ENCODE measurements around the gene CANX.

The CANX gene

DNA sequence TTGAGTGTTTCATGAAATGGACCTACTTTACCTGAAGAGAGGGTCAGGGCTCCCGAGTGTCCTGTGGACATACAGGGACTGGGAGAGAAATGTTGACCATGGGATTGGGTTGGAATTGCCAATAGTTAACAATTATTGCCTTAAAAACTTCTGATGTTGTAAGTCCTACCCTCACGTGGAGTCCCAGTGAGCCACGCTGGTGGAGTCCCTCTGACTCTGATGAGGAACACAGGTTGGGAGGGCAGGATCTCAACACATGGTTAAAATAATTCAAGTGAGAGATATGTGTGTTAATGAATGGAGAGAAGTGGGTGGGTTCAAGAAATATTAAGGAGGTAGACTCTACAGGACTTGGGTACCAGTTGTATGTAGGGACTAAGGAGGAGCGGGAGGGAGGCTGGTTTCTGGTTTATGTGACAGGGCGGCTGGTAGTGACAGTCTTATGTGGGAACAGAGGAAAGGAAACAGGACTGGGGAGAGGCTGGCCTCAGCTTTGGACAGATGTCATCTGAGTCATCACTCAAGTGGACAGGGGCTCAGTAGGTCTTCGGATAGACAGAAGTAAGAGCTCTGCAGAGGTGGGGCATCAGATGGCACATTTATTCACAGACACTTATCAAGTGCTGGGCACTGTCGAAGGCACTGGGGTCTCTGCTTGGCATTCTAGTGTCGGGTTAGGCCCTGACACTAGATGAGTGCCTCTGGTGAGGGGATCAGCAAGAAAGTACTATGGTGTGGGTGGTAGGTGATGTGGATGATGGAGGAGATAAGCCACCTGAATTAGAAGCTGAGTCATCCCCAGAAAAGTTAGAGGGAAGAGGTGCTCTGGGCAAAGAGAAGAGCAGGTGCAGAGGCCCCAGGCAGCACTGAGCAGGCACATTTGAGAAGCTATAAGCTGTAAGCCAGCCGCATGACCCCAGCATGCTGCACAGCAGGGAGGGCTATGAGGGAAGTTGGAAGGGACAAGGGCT is 61.1 kb downstream of the CANX start:
- no peak for DNase-seq

DNA sequence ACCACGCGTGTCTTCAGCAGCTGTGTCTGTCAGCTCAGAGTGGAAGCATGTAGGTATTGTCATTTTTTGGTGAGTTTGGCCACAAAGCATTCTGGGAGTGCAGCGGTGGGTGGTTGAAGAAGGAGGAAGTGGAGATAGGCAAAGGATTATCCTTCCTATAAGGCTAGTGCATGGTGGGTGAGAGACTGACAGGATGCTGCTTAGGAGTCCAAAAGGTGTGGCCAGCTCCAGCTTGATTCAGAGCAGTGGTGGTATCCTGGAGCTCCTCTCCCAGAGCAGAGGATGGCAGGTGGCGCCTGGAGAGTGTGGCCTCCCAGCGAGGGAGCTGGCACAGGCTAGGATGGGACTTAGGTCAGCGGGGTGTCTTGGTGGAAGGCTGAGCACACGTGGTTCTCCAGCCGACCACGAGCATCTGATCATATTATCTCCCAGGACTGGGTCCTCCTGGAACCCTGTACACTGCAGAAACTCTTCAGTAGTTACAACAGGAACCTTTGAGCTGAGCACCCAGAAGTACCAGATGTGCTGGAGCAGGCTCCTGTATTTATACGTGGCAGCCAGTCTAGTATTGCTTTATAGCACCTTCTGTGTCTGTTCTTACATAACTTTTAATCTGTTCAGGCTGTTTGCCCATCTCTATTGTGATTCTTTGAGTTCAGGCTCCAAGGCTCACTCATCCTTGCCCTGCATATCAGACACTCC is 63.5 kb downstream of the CANX start:
- DNase-seq, result no peak

DNA sequence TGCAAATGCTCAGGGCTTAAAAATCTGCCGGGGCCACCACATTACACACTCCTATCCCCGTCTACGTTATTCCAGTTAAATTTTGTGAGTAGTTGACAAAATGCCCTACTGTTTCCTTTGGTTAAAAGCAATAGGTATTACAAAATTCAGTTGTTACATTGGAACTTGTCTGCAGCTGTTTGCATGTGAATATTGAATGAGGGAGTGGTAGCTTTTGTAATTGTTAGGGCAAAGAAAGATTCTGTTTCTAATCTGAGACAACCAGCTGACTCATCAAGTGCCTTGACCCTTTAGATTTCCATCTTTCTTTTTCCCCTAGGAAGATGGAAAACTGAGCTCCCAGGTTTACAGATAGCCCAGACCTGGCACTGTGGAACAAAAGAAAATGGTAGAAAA is 64.0 kb downstream of the CANX start:
- no peak for DNase-seq

DNA sequence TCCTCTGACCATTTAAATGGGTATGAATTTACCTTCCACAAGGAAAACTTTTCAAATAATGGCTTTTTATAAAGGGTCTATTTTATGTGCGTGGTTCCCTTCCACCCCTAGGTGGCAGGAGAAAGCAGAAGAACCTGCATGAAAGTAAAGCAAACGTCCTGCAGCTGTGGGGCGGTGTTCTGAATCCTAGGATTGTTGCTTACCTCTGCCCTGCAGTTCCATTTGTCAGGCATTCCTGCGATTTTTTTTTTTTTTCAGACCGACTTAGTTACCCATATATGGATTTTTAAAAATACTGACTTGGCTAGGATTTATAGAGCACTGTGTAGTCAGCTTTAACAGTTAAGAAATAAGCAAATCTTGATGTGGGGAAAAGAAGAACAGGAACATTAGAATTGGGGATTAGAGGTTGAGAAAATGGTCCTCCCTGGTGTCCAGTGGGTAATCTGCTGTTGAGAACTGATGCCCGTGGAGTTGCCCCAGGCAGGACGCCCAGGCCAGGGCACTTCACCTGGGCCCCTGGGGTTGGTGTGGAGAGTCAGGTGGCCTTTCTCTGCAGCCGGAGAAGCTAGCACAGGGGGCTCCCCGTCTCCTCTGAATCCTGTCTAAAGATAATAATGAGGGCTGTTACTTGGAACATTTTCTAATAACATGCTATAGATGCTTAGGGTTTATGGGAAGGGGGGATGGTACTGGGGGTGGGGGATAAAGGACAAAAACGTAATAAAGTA is 64.6 kb downstream of the CANX start:
- peak; percentile 48 for DNase-seq

DNA sequence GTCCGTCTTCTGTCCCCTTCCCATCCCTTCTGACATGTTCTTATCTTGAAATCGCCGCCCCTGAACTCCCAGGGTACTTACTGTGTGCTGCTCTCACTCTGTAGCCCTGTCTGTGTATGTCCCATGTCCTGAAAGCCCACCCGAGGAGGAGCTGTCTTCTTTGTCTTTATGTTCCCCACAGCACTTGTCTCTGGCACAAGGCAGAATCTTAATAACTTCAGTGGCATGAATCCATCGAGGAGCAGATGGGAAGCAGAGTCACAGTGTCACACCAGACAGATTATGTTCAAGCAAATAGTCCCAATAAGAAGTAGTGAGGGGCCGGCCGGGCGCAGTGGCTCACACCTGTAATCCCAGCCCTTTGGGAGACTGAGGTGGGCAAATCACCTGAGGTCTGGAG is 65.3 kb downstream of the CANX start:
- DNase-seq, result no peak

DNA sequence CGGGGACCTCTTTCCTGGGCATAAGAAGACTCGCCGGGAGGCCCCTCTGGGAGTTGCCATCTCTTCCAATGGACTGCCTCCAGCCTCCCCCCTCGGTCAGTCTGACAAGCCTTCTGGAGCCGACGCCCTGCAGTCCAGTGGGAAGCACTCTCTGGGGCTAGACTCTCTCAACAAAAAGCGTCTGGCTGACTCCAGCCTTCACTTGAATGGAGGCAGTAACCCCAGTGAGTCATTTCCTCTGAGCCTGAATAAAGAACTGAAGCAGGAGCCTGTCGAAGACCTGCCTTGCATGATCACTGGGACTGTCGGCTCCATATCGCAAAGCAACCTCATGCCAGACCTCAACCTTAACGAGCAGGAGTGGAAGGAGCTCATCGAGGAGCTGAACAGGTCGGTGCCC is 66.6 kb downstream of the CANX start:
- DNase-seq, result no peak

DNA sequence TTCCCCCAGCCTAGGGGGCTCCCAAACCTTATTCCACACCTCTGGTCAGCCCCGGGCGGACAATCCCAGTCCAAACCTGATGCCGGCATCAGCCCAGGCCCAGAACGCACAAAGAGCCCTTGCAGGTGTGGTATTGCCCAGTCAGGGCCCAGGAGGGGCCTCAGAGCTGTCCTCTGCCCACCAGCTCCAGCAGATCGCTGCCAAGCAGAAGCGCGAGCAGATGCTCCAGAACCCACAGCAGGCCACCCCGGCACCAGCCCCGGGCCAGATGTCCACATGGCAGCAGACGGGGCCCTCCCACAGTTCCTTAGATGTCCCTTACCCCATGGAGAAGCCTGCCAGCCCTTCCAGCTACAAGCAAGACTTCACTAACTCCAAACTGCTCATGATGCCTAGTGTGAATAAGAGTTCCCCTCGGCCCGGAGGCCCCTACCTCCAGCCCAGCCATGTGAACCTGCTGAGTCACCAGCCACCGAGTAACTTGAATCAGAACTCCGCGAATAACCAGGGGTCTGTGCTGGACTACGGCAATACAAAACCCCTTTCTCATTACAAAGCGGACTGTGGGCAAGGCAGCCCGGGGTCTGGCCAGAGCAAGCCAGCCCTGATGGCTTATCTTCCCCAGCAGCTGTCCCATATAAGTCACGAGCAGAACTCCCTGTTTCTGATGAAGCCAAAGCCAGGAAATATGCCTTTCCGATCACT is 67.4 kb downstream of the CANX start:
- no peak for DNase-seq

DNA sequence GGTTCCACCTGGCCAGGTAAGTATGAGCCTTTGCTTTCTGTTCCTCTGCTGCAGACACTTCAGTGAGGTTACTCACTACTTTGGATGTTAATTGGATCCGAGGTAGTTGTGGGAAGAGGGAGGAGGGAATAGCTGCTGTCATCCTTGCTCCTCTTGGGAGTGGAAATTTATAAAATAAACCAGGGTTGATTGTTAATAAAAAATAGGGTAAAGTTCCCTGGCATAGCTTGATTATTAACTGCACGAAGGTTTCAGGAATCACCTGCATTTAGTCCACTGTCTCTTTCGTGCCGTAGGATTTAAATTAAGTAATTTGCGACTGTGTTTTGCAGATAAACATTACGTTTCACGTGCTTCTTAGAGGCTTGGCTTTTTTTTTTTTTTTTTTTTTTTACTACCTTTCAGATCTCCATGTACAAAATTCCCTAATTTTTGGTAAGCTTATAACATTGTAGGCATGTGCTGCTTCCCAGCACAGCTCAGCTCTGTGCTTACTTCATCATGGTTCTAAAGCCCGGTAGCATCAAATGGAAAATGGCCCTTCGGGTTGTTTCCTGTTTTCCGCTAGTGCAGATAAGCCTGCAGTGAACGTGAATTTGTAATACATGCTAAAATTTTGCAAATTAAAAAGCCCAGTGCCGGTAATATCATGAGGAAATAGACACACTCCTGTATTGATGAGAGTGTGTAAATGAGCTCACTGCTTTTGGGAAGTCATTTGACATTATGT is 68.1 kb downstream of the CANX start:
- DNase-seq, result no peak

DNA sequence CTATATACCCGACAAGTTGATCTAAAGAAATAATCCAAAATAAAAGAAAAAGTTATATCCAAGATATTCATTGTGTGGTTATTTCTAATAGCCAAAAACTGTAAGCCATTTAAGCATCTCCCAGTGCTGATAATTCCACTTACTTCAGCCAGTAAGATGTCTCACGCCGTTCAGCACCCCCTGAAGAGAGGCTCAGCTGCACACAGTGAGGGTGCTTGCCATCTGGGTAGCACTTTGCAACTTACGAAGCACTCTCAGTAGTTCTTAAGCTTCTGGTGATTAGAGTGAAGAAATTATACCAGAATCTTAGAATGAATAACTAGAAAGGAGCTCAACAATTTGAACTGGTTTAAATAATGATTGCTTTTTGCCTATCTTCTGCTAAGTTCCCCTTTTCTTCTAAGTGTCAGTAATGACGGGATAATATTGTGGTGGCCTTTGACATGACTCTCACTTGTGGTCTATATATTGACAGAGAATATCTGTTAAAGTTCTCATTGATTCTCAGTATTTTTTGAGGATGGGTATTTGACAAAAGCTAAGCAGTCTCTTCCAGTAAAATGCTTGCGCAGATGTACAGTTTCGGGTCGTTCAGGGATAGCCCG is 68.8 kb downstream of the CANX start:
- no peak for DNase-seq

DNA sequence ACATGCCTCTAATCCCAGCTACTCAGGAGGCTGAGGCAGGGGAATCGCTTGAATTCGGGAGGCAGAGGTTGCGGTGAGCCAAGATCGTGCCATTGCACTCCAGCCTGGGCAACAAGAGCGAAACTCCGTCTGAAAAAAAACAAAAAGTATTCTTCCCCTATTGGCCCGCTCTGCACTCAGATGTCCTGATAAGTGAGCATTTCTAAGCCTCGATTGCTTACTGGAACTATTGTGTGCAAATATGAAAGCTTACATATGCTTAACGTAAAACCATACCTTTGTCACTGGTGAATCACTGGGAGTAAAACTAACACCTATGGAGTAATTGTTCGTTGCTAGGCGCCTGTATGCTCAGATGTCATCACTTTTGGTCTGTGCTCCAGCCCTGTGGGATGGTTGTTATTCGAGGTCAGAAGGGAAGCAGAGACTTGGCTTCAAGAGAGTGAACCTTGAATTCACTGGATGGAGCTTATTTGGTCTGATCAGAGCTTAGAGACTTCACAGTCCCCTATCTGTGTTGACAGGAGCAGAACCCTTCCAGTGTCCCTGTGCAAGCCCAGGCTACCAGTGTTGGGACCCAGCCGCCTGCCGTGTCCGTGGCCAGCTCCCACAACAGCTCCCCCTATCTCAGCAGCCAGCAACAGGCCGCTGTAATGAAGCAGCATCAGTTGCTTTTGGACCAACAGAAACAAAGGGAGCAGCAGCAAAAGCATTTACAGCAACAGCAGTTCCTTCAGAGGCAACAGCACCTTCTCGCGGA is 69.7 kb downstream of the CANX start:
- DNase-seq, result no peak

DNA sequence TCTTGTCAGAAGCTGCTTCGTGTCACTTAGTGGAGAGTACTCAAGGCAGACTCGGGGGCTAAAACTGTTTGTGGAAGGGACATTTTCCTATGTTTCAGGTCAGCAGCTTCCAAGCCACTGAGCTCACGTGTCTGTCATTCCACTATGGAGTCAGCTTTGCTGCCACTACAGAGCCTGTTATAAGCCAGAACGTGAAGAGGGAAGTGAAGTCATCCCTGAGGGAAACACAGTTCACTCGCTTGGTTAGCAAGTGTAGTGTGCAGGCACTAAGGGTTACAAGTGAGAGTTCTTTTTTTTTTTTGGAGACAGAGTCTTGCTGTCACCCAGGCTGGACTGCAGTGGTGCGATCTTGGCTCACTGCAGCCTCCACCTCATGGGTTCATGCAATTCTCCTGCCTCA is 70.5 kb downstream of the CANX start:
- no peak for DNase-seq

DNA sequence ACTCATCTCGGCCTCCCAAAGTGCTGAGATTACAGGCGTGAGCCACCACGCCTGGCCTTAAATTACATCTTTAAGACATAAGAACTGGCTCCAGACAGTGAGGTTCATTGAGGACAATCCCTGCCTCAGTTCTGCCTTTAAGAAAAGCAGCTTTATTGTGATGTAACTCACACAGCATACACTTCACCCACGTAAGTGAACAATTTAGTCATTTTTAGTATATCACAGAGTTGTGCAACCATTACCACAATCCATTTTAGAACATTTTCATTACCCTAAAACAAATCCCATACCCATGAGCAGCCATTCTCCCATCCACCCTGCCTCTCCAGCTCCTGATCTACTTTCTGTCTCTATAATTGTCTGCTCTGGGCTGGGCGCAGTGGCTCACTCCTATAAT is 71.0 kb downstream of the CANX start:
- no peak for DNase-seq

DNA sequence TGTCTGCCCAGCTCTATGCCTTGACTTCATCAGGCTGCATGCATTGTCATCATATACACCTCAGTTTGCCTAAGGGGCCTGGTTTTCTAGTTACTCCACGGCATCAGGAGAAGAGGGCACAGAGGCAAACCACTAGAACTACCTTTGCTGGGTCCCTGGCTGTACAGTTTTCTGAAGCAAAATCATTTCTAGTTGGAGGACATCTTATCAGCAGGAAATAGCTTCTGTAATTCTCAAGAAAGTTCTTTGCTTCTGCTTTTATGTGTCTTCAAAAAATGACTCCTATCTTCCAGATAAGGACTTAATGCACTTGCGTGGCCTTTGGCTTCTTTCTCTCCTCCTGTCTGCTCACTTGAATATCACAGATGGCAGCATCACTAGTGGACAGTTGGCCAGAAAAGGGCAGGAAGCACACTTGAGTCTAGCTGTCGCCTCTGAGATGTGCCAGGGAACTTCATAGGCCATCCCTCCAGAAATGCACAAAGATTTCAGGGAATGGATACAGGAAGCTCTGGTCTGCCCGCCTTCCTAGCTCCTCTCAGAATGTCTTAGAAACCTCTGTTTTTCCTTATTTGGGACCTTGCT is 72.6 kb downstream of the CANX start:
- DNase-seq, result no peak

DNA sequence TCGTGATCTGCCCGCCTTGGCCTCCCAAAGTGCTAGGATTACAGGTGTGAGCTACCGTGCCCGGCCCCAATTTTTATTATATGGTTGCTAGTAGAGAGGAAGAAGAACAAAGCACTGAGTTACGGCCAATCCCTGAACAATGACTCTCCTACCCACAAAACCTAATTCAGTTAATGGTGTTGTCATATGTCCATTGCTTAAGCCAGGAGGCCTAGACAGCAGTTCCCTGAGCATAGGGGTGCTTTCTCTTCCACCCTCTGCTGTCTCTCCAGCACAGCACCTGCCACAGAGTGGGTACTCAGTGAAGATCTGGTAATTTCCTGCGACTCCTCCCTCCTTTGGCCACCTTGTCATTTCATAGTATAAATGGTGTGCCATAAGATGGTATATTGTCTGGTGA is 73.6 kb downstream of the CANX start:
- DNase-seq, result no peak

DNA sequence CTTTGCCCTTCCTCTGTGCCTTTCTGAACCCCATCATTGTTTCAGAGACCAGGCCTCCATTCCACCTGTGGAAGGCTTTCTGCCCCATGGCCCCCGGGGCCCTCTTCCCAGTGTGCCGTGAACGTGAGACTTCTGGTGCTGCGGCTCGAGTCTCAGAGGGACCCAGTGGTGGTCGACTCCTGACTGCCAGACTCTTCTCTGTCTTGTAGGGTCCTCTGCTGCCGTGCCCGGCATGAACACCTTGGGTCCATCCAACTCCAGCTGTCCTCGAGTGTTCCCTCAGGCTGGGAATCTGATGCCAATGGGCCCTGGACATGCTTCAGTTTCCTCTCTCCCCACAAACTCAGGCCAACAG is 74.9 kb downstream of the CANX start:
- no peak for DNase-seq

DNA sequence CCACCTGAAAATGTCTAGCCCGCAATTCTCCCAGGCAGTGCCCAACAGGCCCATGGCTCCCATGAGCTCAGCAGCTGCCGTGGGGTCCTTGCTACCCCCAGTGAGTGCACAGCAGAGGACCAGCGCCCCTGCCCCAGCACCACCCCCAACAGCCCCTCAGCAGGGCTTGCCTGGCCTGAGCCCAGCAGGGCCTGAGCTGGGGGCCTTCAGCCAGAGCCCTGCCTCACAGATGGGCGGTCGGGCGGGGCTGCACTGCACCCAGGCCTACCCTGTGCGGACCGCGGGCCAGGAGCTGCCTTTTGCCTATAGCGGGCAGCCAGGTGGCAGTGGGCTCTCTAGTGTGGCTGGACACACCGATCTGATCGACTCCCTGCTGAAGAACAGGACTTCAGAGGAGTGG is 75.7 kb downstream of the CANX start:
- DNase-seq, result no peak

DNA sequence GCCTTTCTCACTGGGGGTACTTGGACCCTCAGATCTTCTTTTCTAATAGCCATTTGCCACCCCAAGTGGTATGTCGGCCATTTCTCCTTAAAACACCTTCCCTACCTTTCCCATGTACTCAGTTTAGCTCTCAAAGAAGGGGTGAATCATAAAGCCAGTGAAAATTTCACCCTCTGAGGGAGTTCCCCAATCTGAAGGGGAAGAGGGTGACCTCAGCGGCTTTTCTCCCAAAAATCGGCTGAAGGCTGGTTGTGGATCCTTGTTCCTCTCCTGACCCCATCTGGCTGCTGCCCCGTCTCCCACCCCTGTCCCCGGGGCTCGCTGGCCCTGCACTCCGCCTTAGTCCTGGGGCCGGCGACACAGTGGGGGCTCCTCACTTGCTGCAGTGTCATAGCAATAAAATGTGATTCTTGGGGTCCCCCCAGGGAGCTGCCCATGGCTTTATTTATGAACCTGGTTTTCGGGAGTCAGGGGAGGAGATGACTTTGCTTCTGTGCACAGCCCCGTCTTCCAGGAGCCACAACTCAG is 77.7 kb downstream of the CANX start:
- no peak for DNase-seq

DNA sequence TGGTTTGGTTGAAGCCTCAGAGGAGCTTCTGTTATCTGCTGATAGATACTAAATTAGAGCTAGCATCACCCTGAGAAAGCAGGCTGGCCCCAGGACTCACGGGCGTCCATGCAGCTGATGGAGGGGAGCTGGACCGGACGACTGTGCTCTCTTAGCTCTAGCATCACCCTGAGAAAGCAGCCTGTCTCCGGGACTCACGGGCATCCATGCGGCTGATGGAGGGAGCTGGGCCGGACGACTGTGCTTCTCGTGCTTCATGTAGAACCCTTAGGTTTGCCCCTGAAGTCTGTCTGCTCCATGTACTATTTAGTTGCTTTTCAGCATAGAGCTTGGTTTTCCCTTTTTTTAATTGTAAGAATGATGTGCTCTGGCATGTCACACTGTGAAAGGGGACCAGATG is 78.7 kb downstream of the CANX start:
- DNase-seq, result no peak

DNA sequence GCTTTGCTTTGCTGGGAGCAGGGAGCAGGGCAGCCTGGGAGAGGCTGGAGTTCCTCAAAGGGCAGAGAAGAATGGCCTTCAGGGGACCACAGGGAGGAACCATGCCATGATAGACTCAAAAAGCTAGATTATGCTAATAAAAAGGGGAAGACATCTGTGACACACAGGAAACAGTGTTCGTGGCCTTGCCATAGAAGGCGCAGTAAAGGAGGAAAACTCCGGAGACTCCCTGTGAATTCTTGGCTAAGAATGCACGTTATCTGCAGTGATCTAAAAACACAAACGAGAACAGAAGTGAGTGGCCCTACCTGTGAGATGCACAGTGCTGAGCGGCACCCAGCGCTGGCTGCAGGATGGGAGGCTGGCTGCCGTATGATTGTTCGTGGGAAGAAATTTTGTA is 79.1 kb downstream of the CANX start:
- no peak for DNase-seq

DNA sequence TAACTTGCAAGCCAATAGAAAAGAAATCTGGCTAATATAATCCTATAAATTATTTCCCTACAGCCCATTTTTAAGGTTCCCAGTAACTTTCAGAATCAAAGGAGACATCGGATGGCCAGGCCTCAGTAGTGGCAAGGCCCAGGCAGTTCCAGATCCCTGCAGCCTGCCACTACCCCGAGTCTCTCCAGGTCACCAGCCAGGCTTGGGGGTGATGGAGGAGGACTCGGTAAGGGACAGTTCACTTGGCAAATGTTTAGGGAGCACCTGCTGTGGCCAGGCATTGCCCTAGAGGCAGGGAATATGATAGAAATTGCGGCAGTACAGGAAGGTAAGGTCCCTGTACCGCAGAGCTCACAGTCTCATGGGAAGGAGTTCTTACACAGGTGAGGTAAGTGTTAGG is 79.8 kb downstream of the CANX start:
- DNase-seq, result no peak

DNA sequence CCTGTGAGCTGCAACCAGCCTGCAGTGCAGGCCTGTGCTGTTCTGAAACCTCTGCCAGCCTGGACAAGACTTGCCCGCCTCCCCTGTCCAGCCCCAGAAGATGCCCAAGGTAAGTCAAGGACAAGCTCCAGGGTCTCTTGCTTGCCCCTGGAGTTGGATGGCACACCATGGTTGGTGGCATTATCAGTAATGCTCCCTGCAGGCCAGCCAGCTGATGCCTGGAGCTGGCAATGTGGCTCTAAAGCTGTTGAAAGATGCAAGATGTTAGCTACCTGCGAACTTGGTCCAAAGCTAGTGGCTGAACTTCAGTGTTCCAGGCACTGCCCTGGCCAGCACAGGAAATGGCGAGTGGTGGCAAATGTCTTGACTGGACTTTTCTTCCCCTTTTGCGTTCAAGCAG is 81.1 kb downstream of the CANX start:
- no peak for DNase-seq

Measured in activated CD8-positive, alpha-beta memory T cell treated with anti-CD3 and anti-CD28 coated beads, Interleukin-2, amount 50 U/mL, for 4 hours (primary cell).